Smooth muscle cell (in vitro differentiated cells): Measurements from ENCODE around the gene LMF1. TPM values are rescaled to one million over a fixed set of nuclear protein-coding genes. Genes with fewer than 3 reads are reported as not detected.

ENCODE experiments used
- DNase-seq: peaks from one replicate; lab custom pipeline; 2025; ENCODE audit not compliant: unreplicated experiment; lab: John Stamatoyannopoulos, UW
- H2AFZ ChIP-seq: fragments of 200-600 bp; sonication (generic); 2 replicates; pipeline ENCODE4 v1.6.0; 2016; ENCODE audit warnings: antibody characterized with exemption, low read depth, mild to moderate bottlenecking
- H3F3A ChIP-seq: fragments of 200-600 bp; sonication (generic); 2 replicates; pipeline ENCODE4 v1.6.0; 2017; ENCODE audit warnings: antibody characterized with exemption, low read depth
- H3K27ac ChIP-seq: fragments of 200-600 bp; sonication (generic); 2 replicates; pipeline ENCODE4 v1.5.1; 2016; ENCODE audit warnings: low read depth, mild to moderate bottlenecking
- H3K27me3 ChIP-seq: fragments of 200-600 bp; sonication (generic); 2 replicates; pipeline ENCODE4 v1.6.1; 2016; ENCODE audit warnings: low read depth, mild to moderate bottlenecking
- H3K36me3 ChIP-seq: fragments of 200-600 bp; sonication (generic); 2 replicates; pipeline ENCODE4 v1.5.1; 2016; ENCODE audit warnings: low read depth
- H3K4me1 ChIP-seq: fragments of 200-600 bp; sonication (generic); 2 replicates; pipeline ENCODE4 v1.5.1; 2016; ENCODE audit warnings: low read depth
- H3K4me2 ChIP-seq: fragments of 200-600 bp; sonication (generic); 2 replicates; pipeline ENCODE4 v1.6.0; 2016; ENCODE audit warnings: mild to moderate bottlenecking
- H3K4me3 ChIP-seq: fragments of 200-600 bp; sonication (generic); 2 replicates; pipeline ENCODE4 v1.5.1; 2016; ENCODE audit warnings: mild to moderate bottlenecking
- H3K79me2 ChIP-seq: fragments of 200-600 bp; sonication (generic); 2 replicates; pipeline ENCODE4 v1.6.0; 2016; ENCODE audit warnings: low read depth, mild to moderate bottlenecking
- H3K9ac ChIP-seq: fragments of 200-600 bp; sonication (generic); 2 replicates; pipeline ENCODE4 v1.6.0; 2016; ENCODE audit warnings: low read depth
- H3K9me3 ChIP-seq: fragments of 200-600 bp; sonication (generic); replicated peaks from 2 replicates; pipeline ENCODE4 v1.5.1; 2016; ENCODE audit warnings: low read depth
- H4K20me1 ChIP-seq: fragments of 200-600 bp; sonication (generic); 2 replicates; pipeline ENCODE4 v1.6.0; 2016; ENCODE audit warnings: low read depth
- WGBS: methylation state at CpG from one replicate; pipeline ENCODE4 v1.1.7; 2016; ENCODE audit warnings: low lambda C conversion rate; 5-methylcytosine and 5-hydroxymethylcytosine counted together
- polyA plus RNA-seq: library from polyadenylated mRNA; unstranded; fragments of >200 nt; fragmentation: Nextera tagmentation; extraction: Ambion mirVana; gene quantifications from 2 replicates; pipeline ENCODE4 v1.2.1, GENCODE V29; 2016
- total RNA-seq: library from RNA; depleted of rRNA; stranded (reverse); fragments of >200 nt; gene quantifications from 2 replicates; pipeline ENCODE4 v1.2.3, GENCODE V29; 2014
- TF ChIP-seq, protein P1 (sequence below): fragments of 200-600 bp; sonication (generic); IDR thresholded peaks from 2 replicates; pipeline ENCODE4 v1.5.1; 2017; ENCODE audit warnings: borderline replicate concordance, mild to moderate bottlenecking, antibody characterized with exemption; ENCODE audit not compliant: insufficient read depth, poor library complexity, severe bottlenecking

Gene LMF1
- total and polyA plus RNA-seq, 2 experiments from 2014 or later: 25.3 to 29.8 TPM

- H3K4me1 ChIP-seq: no peaks in the 10 kb centered on the region
- no peak overlapping the region for H3K9ac ChIP-seq
- H3K36me3 ChIP-seq: no peaks in the 10 kb centered on the region
- H3K27ac ChIP-seq: no peak overlapping the region
- no peaks in the 10 kb centered on the region for H3K9me3 ChIP-seq
- no peaks in the 10 kb centered on the region for H3K79me2 ChIP-seq
- WGBS: 95% methylated on average over 19 of the region's 19 CpGs
- no peaks in the 10 kb centered on the region for H3K27me3 ChIP-seq
- H3F3A ChIP-seq: no peaks in the 10 kb centered on the region
- H4K20me1 ChIP-seq: peaks cover 8% of the 10 kb centered on the region
- DNase-seq: no peak
- TF ChIP-seq, protein P1, sequence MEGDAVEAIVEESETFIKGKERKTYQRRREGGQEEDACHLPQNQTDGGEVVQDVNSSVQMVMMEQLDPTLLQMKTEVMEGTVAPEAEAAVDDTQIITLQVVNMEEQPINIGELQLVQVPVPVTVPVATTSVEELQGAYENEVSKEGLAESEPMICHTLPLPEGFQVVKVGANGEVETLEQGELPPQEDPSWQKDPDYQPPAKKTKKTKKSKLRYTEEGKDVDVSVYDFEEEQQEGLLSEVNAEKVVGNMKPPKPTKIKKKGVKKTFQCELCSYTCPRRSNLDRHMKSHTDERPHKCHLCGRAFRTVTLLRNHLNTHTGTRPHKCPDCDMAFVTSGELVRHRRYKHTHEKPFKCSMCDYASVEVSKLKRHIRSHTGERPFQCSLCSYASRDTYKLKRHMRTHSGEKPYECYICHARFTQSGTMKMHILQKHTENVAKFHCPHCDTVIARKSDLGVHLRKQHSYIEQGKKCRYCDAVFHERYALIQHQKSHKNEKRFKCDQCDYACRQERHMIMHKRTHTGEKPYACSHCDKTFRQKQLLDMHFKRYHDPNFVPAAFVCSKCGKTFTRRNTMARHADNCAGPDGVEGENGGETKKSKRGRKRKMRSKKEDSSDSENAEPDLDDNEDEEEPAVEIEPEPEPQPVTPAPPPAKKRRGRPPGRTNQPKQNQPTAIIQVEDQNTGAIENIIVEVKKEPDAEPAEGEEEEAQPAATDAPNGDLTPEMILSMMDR: no peak
- H3K4me2 ChIP-seq: no peak overlapping the region
- no peak overlapping the region for H3K4me3 ChIP-seq
- no peak overlapping the region for H2AFZ ChIP-seq
These were observed 78.8 kb downstream of the LMF1 start for GRCh38 chr16:892006-892405.

DNA sequence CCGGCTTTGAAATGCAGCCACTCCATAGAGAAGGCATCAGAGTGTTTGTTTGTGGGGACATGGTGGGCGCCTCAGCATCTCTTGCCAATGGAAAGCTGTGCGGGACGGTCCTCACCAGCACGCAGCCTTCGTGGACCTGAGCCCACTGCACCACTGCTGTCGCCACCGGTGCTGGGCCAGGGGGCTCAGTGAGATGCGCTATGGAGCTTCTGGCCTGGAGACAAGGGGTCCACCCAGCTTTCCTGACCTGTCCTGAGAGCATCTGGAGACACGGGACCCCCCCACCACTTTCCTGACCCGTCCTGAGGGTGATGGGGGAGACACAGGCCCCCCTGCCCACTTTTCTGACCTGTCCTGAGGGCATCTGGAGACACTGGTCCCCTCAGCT is 79.4 kb downstream of the LMF1 start:
- H3K4me1 ChIP-seq: no peaks in the 10 kb centered on the region
- H4K20me1 ChIP-seq: peaks cover 8% of the 10 kb centered on the region

DNA sequence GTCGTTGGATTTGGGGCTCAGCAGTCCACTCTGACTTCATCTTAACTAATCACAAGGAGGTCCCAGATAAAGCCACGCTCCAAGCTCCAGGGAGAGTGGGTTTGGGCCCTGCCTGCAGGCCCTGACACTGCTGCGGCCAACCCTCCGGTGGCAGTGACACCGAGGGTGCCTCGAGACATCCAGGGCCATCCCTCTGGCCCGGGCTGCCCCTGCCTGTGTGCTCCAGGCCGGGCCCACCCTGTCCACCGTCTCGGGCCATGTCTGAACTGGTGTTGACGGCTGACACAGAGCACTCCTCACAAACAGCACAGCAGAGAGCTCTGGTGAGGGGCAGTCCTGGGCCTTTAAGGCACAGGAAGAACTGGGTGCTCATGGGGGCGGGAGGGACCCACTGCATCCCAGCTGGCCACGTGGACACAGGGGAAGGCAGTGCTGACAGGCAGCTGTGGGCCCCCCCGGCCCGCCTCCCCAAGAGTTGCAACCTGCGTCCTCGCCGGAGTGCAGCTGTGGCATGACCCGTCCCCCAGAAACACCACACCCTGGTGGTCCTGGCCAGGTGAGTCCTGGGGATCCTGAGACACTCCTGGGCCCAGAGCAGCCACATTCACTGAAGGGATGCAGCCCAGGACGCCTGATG is 80.0 kb downstream of the LMF1 start:
- H3K27me3 ChIP-seq: no peaks in the 10 kb centered on the region
- H3K4me1 ChIP-seq: no peaks in the 10 kb centered on the region
- no peaks in the 10 kb centered on the region for H3F3A ChIP-seq
- no peaks in the 10 kb centered on the region for H3K9me3 ChIP-seq
- no peak overlapping the region for H2AFZ ChIP-seq
- H3K4me2 ChIP-seq: no peak overlapping the region
- H3K9ac ChIP-seq: no peak overlapping the region
- H3K79me2 ChIP-seq: no peaks in the 10 kb centered on the region
- 83% methylated on average over 20 of the region's 20 CpGs for WGBS
- TF ChIP-seq, protein P1: no peak
- H3K36me3 ChIP-seq: no peaks in the 10 kb centered on the region
- peaks cover 8% of the 10 kb centered on the region for H4K20me1 ChIP-seq
- no peak overlapping the region for H3K4me3 ChIP-seq
- DNase-seq: no peak
- no peak overlapping the region for H3K27ac ChIP-seq

More for the DNA sequence above, 79.4 kb downstream of the LMF1 start:
- no peak overlapping the region for H3K4me2 ChIP-seq
- no peak overlapping the region for H3K4me3 ChIP-seq
- H3K36me3 ChIP-seq: no peaks in the 10 kb centered on the region
- no peak overlapping the region for H2AFZ ChIP-seq
- WGBS: 94% methylated on average over 11 of the region's 11 CpGs
- no peak overlapping the region for H3K9ac ChIP-seq
- H3K27me3 ChIP-seq: no peaks in the 10 kb centered on the region
- no peaks in the 10 kb centered on the region for H3K9me3 ChIP-seq
- H3F3A ChIP-seq: no peaks in the 10 kb centered on the region
- TF ChIP-seq, protein P1: no peak
- no peak overlapping the region for H3K27ac ChIP-seq
- no peaks in the 10 kb centered on the region for H3K79me2 ChIP-seq
- DNase-seq: no peak

GRCh38 chr16:890217-890616 is 80.6 kb downstream of the LMF1 start:
- no peaks in the 10 kb centered on the region for H3F3A ChIP-seq
- peaks cover 8% of the 10 kb centered on the region for H4K20me1 ChIP-seq
- no peaks in the 10 kb centered on the region for H3K9me3 ChIP-seq
- H3K36me3 ChIP-seq: no peaks in the 10 kb centered on the region
- no peaks in the 10 kb centered on the region for H3K4me1 ChIP-seq
- H3K9ac ChIP-seq: no peak overlapping the region
- 89% methylated on average over 15 of the region's 15 CpGs for WGBS
- no peak overlapping the region for H3K4me2 ChIP-seq
- H3K27ac ChIP-seq: no peak overlapping the region
- H3K79me2 ChIP-seq: no peaks in the 10 kb centered on the region
- no peak overlapping the region for H3K4me3 ChIP-seq
- no peak for DNase-seq
- H3K27me3 ChIP-seq: no peaks in the 10 kb centered on the region
- TF ChIP-seq, protein P1: no peak
- H2AFZ ChIP-seq: no peak overlapping the region
